KMS-11 (cell line): ENCODE results near the gene PTGER2.

Source experiments
- H2AFZ ChIP-seq: fragments of 200-600 bp; sonication (generic); 2 replicates; pipeline ENCODE4 v1.6.1; 2016; ENCODE audit warnings: antibody characterized with exemption, mixed run types, low read depth
- H3K27ac ChIP-seq: fragments of 200-600 bp; sonication (generic); 2 replicates; pipeline ENCODE4 v1.6.1; 2016; ENCODE audit warnings: mild to moderate bottlenecking, mixed run types
- H3K27me3 ChIP-seq: fragments of 200-600 bp; sonication (generic); 2 replicates; pipeline ENCODE4 v1.6.1; 2017; ENCODE audit warnings: mild to moderate bottlenecking, low read depth, mixed run types, moderate library complexity; ENCODE audit not compliant: insufficient read depth
- H3K36me3 ChIP-seq: fragments of 200-600 bp; sonication (generic); 2 replicates; pipeline ENCODE4 v1.6.1; 2017; ENCODE audit warnings: mild to moderate bottlenecking, mixed run types; ENCODE audit not compliant: insufficient read depth
- H3K4me1 ChIP-seq: fragments of 200-600 bp; sonication (generic); 2 replicates; pipeline ENCODE4 v1.6.1; 2016; ENCODE audit warnings: mild to moderate bottlenecking, low read depth, mixed run types; ENCODE audit not compliant: poor library complexity, severe bottlenecking
- H3K4me2 ChIP-seq: fragments of 200-600 bp; sonication (generic); 2 replicates; pipeline ENCODE4 v1.7.0; 2016; ENCODE audit warnings: mild to moderate bottlenecking, mixed run types
- H3K4me3 ChIP-seq: fragments of 200-600 bp; sonication (generic); IDR thresholded peaks from 2 replicates; pipeline ENCODE4 v1.6.1; 2017; ENCODE audit warnings: low read depth, low read length, mixed read lengths; ENCODE audit not compliant: insufficient read depth
- H3K79me2 ChIP-seq: fragments of 200-600 bp; sonication (generic); 2 replicates; pipeline ENCODE4 v1.6.1; 2016; ENCODE audit warnings: low read depth, mixed run types; ENCODE audit not compliant: insufficient read depth
- H3K9ac ChIP-seq: fragments of 200-600 bp; sonication (generic); 2 replicates; pipeline ENCODE4 v1.6.1; 2016; ENCODE audit warnings: mild to moderate bottlenecking, mixed run types
- H4K20me1 ChIP-seq: fragments of 200-600 bp; sonication (generic); 2 replicates; pipeline ENCODE4 v1.6.1; 2016; ENCODE audit warnings: mild to moderate bottlenecking, mixed run types; ENCODE audit not compliant: insufficient read depth
- TF ChIP-seq, protein P1 (sequence below): fragments of 200-600 bp; sonication (generic); conservative IDR thresholded peaks from 2 replicates; pipeline ENCODE4 v1.6.1; 2017; ENCODE audit warnings: low read depth, mild to moderate bottlenecking, antibody characterized with exemption, low read length, moderate library complexity, mixed read lengths

Gene PTGER2

DNA sequence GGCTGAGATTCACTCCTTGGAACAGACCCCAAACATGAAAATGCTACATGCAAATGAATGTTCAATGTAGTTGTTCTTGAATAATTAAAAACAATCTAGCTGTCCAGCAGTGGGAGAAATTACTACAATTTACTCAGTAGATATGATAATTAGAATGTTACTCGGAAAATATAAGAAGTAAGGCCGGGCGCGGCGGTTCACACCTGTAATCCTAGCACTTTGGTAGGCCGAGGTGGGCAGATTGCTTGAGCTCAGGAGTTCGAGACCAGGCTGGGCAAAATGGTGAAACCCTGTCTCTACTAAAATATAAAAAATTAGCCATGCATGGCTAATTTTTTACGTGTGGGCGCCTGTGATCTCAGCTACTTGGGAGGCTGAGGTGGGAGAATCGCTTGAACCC is 15.3 kb upstream of the PTGER2 start:
- TF ChIP-seq, protein P1, sequence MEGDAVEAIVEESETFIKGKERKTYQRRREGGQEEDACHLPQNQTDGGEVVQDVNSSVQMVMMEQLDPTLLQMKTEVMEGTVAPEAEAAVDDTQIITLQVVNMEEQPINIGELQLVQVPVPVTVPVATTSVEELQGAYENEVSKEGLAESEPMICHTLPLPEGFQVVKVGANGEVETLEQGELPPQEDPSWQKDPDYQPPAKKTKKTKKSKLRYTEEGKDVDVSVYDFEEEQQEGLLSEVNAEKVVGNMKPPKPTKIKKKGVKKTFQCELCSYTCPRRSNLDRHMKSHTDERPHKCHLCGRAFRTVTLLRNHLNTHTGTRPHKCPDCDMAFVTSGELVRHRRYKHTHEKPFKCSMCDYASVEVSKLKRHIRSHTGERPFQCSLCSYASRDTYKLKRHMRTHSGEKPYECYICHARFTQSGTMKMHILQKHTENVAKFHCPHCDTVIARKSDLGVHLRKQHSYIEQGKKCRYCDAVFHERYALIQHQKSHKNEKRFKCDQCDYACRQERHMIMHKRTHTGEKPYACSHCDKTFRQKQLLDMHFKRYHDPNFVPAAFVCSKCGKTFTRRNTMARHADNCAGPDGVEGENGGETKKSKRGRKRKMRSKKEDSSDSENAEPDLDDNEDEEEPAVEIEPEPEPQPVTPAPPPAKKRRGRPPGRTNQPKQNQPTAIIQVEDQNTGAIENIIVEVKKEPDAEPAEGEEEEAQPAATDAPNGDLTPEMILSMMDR: no peak
- no peaks in the 10 kb centered on the region for H3K27me3 ChIP-seq
- H3K36me3 ChIP-seq: no peaks in the 10 kb centered on the region
- H4K20me1 ChIP-seq: no peaks in the 10 kb centered on the region
- H2AFZ ChIP-seq: no peak overlapping the region
- no peak overlapping the region for H3K4me3 ChIP-seq
- H3K9ac ChIP-seq: no peak overlapping the region
- H3K4me1 ChIP-seq: no peaks in the 10 kb centered on the region
- no peak overlapping the region for H3K27ac ChIP-seq
- no peaks in the 10 kb centered on the region for H3K79me2 ChIP-seq
- H3K4me2 ChIP-seq: no peak overlapping the region

DNA sequence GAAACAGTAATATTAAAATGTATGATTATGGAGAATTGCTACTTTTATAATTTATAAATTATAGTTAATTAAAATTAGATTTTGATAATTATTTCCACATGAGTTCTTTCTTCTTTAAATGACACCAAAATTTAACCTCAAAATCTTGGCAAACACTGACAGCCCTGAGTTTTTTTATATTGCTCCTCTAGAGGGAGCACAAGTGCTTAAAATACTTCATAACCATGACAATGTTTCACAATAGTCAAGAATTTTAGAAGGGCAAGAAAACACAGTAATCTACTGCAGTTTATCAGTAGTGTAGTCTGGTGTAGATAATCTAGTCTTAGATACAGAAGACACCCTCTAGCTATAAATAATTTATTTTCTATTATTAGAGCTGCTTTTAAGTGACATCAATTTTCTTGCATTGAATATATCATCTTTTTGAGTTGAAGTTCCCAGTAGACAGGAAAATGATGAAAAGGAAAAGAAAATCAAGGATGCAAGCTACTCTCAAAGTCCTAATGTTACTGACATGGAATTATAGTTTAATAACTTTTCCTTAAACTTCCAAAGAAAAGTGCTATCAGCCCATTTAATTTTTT is 14.3 kb upstream of the PTGER2 start:
- Histone ChIP-seq H3K36me3 (no peaks in the 10 kb centered on the region), H3K27ac (no peak overlapping the region), H2AFZ (no peak overlapping the region), H3K4me2 (no peak overlapping the region), H3K4me1 (no peaks in the 10 kb centered on the region), H3K9ac (no peak overlapping the region), H3K4me3 (no peak overlapping the region), H3K27me3 (no peaks in the 10 kb centered on the region), H4K20me1 (no peaks in the 10 kb centered on the region), H3K79me2 (no peaks in the 10 kb centered on the region)
- TF ChIP-seq, protein P1: peak; percentile 52; the same call in 1 of the 2 replicates

DNA sequence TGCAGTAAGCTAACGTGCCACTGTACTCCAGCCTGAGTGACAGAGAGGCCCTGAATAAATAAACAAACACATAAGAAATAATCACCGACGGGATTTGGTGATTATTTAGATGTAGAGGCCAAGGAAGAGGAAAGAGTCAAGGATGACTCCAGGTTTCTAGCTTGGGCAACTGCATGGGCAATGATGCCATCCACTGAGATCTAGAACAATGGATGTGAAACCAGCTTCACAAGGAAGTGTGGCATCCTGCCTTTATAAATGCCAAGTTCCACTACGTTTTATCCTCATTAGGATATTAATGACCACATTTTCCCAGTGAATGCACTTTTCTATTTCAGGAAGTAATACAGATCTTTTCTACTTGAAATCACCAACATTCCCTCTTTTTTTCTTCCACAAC is 10.9 kb upstream of the PTGER2 start:
- H3K9ac ChIP-seq: no peak overlapping the region
- no peaks in the 10 kb centered on the region for H3K27me3 ChIP-seq
- no peaks in the 10 kb centered on the region for H3K36me3 ChIP-seq
- no peak overlapping the region for H2AFZ ChIP-seq
- no peaks in the 10 kb centered on the region for H3K79me2 ChIP-seq
- no peak overlapping the region for H3K27ac ChIP-seq
- no peaks in the 10 kb centered on the region for H3K4me1 ChIP-seq
- no peak overlapping the region for H3K4me2 ChIP-seq
- TF ChIP-seq, protein P1: no peak
- H4K20me1 ChIP-seq: no peaks in the 10 kb centered on the region
- H3K4me3 ChIP-seq: no peak overlapping the region

DNA sequence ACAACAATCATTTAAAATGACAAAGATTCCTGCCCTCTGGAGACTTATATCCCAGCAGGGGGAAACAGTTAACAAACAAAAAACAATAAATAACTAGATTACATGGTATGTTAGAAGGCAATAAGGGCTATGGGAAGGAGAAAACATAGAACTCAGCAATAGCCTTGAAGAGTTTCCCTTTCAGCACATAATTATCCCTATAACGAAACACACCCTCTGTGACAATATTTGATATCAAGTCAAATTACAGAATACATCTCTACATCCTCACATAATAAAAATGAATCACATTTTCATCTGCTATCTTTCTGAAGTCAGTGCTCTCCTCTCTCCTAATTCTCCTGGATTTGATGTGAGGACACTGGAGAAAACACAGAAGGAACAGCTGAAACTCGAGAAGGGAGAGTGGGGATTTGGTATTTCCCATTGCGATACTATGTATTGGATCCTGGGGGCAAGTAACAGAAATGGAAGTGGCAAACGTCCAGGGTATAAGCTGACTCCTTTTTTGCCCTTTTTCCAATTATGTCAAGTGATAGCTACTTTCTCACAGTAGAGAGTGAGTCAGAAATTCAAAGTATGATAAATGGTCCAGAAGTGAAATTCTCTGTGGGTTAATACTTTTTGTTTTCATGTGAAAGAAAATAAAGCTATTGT is 9.7 kb upstream of the PTGER2 start:
- Histone ChIP-seq H4K20me1 (no peaks in the 10 kb centered on the region), H3K4me2 (no peak overlapping the region), H2AFZ (no peak overlapping the region), H3K27me3 (no peaks in the 10 kb centered on the region), H3K36me3 (no peaks in the 10 kb centered on the region), H3K79me2 (no peaks in the 10 kb centered on the region), H3K9ac (no peak overlapping the region), H3K27ac (no peak overlapping the region), H3K4me3 (no peak overlapping the region), H3K4me1 (no peaks in the 10 kb centered on the region)
- TF ChIP-seq, protein P1: no peak
